HG02852 (cell line): Measurements from ENCODE around the gene GMPR2.

Experiments
- ATAC-seq: cut with Tn5 transposase; IDR thresholded peaks from one replicate; pipeline ENCODE4 v1.9.1; 2021; ENCODE audit warnings: mild to moderate bottlenecking, moderate library complexity; ENCODE audit not compliant: unreplicated experiment

Gene GMPR2

GRCh38 chr14:24281636-24282035 lies 48.9 kb downstream of the GMPR2 start:
- no peak for ATAC-seq

- ATAC-seq, result no peak
Observed at GRCh38 chr14:24282736-24283135, 50.0 kb downstream of the GMPR2 start.

GRCh38 chr14:24283796-24284460 lies 51.2 kb downstream of the GMPR2 start:
- no peak for ATAC-seq

- ATAC-seq, result no peak
Observed at GRCh38 chr14:24284501-24285035, 51.8 kb downstream of the GMPR2 start.

- ATAC-seq, result no peak
Observed at GRCh38 chr14:24285351-24285750, 52.6 kb downstream of the GMPR2 start.

GRCh38 chr14:24286996-24287395 lies 54.3 kb downstream of the GMPR2 start:
- no peak for ATAC-seq
